Mononuclear cell (primary cell): ENCODE data around the gene EXOC4. TPM values are rescaled to one million over a fixed set of nuclear protein-coding genes. Genes with fewer than 3 reads are reported as not detected.

Experiments used
- H3K27me3 ChIP-seq: 2 replicates; pipeline ENCODE4 v1.6.0; 2011; ENCODE audit warnings: low read length, control low read depth; ENCODE audit not compliant: insufficient read depth
- H3K4me1 ChIP-seq: 2 replicates; pipeline ENCODE4 v1.5.1; 2011; ENCODE audit warnings: mild to moderate bottlenecking, low read length, control low read depth; ENCODE audit not compliant: insufficient read depth
- H3K4me3 ChIP-seq: 2 replicates; pipeline ENCODE4 v1.5.1; 2011; ENCODE audit warnings: mild to moderate bottlenecking, low read length, moderate library complexity
- H3K9me3 ChIP-seq: 2 replicates; pipeline ENCODE4 v1.5.1; 2011; ENCODE audit warnings: low read depth, mild to moderate bottlenecking, control low read depth, low read length
- total RNA-seq: library from RNA; depleted of rRNA; stranded (reverse); fragments of >200 nt; gene quantifications from one replicate; pipeline ENCODE4 v1.2.3, GENCODE V29; 2012

EXOC4 gene
- total RNA-seq, 1 donor, result 106 TPM

DNA sequence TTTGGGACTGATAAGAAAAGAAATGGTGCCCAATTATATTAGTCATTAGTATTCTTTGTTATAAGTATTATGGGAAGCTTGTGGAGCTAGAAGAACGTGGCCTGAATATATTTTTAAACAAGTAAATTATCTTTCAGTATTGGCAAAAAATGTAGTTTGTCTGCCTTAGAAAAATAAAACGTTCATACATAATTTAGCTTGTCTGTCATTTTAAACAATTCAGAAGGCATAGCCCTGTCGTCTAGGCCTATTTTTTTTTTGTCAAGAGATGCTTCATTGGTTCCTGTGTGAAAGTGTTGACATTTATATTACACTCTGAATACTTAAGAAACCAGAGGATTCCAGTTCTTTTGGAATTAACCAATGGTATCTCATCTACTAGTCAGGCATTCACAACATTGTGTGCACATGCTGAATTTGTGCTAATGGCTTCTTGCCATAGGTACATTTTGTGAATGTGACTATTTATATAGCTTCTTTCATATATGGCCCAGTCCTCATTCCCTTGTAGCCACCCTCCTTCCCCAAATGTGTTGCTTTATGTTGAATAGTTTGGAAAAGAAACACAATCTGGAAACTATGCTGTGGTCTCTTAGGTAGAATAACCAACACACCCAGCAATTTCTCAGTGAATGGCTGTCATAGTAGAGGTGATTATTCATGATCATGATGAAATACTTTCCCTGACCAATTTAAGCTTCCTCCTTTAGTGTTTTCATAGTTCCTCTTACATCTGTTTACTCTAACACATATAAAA, 435.8 kb downstream of the EXOC4 start:
- Histone ChIP-seq H3K27me3 (no peaks in the 10 kb centered on the region), H3K9me3 (no peaks in the 10 kb centered on the region), H3K4me3 (no peak overlapping the region), H3K4me1 (peaks cover 16% of the 10 kb centered on the region)

DNA sequence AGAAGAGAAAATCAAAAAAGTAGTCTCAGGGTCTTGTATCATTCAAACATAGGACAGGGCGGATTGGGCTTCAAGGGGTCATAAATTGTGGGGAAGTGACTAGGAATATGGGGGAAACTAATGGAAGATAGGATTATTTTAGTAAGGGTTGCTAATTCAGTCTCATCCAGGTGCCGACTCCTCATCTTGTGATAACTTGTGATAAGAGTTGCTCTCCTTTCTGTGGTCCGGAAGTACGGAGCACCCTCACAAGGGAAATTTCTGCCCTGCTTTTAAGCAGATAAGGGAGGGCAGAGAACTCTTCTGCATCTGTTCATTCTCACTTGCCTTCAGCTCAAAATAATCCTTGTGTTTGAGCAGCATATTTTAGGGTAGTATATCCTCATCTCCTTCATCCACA, 437.9 kb downstream of the EXOC4 start:
- H3K4me1 ChIP-seq, result peaks cover 16% of the 10 kb centered on the region
- H3K27me3 ChIP-seq, result no peaks in the 10 kb centered on the region
- H3K9me3 ChIP-seq, result no peaks in the 10 kb centered on the region

DNA sequence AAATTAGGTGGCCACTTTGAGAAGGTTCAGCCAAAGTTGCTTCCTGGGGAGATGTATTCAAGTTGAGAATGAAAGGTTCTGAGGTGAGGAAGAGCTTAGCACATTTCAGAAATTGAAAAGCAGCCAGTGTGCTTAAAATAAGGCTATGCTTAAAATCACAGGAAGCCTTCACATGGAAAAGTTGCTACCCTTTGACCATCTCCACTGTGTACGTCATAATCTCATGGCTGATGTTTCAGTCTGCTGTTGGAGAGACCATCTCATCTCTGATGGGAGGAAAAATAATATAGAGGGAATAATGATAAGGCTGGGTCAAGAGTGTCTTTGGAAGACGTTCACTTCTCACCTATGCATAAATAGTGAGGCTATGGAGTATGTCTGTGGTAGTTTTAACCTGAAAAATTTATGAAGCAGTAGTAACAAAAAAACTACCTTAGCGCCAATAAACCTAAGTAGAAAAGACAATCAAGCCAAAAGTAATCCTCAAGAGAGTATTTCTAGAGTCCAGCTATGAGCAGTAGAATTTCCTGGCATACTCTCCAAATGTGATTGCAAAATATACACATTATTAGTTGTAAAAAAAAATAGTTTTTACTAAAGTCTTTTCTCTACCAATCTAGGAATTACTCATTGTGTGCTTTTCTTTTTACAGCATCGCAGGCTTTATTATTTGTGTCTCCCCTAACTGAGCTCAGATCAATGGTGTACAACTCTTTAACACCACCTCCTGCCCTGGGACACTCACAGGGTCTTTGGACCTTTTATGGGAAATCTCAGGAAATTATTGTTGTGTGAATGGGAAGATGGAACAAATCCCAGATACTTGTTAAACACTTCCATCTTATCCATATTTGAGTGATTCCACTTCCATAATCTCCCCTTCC, 439.1 kb downstream of the EXOC4 start:
- H3K4me1 ChIP-seq, result peaks cover 16% of the 10 kb centered on the region
- H3K9me3 ChIP-seq, result no peaks in the 10 kb centered on the region
- no peak overlapping the region for H3K4me3 ChIP-seq
- H3K27me3 ChIP-seq, result no peaks in the 10 kb centered on the region

More for the DNA sequence above, 437.9 kb downstream of the EXOC4 start:
- no peak overlapping the region for H3K4me3 ChIP-seq

DNA sequence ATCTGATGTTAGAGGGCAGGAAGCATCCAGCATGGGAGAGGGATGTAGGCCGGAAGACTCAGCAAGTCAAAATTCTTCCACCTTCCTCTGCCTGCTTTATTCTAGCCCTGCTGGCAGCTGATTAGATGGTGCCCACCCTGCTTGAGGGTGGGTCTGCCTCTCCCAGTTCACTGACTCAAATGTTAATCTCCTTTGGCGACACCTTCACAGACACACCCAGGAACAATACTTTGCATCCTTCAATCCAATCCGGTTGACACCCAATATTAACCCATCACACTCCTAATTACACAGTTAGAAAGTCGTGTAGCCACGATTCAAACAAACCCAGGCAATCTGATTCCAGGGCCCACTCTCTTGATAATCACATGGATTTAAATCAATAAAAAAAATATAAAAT, 440.4 kb downstream of the EXOC4 start:
- H3K9me3 ChIP-seq, result no peaks in the 10 kb centered on the region
- H3K4me1 ChIP-seq, result peaks cover 16% of the 10 kb centered on the region
- H3K4me3 ChIP-seq, result no peak overlapping the region
- H3K27me3 ChIP-seq, result no peaks in the 10 kb centered on the region

DNA sequence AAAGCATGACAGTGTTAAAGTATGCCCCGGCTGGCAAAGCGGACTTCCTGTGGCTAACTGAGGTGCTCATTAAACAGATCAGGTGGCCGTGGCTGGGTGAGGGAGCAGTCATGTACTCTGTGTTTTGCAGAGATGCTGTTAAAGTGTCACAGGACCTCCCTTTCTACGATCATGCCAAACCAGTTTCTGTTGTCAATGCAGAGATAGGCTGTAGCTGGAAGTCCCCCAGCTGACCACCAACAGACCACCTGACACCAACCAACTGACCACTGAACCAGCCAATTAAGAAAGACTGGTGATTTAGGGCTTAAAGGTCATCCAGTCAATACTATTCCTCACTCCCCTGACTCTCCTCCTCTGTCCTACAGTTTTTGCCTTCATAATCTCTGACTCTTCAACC, 443.2 kb downstream of the EXOC4 start:
- Histone ChIP-seq H3K4me3 (no peak overlapping the region), H3K27me3 (no peaks in the 10 kb centered on the region), H3K4me1 (no peaks in the 10 kb centered on the region), H3K9me3 (no peaks in the 10 kb centered on the region)

DNA sequence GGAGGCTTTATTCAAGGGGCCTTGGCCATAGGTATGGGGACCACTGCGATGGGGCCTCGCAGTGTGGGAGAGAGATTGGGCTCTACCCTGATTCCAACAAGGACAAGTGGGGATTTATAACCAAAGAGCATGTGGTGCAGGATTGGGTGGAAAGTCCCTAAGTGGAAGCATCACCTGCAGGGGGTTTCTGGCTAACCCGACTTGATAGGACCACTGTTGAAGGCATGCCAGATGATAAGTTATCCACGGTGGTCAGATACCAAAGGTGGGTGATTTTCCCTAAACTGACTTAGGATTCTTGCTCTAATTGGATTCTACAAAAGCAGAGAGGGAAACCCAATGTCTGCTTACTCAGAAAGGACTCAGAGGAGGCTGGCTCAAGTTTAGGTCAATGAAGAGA, 444.7 kb downstream of the EXOC4 start:
- H3K4me3 ChIP-seq, result no peak overlapping the region
- no peaks in the 10 kb centered on the region for H3K27me3 ChIP-seq
- H3K9me3 ChIP-seq, result no peaks in the 10 kb centered on the region
- no peaks in the 10 kb centered on the region for H3K4me1 ChIP-seq

DNA sequence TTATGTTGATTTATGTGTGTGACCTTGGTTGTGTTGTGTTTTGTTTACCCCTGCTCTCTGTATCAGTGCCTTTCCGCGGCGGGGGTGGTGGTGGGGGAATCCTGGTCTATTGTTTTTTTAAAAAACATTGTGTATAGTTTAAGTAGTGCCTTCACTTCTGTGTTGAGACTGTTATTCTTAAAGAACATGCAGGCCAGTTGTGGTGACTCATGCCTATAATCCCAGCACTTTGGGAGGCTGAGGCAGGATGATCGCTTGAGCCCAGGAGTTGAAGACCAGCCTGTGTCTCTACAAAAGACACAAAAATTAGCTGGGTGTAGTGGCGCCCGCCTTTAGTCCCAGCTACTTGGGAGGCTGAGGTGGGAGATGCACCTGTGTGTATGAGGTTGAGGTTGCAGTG, 445.2 kb downstream of the EXOC4 start:
- Histone ChIP-seq H3K27me3 (no peaks in the 10 kb centered on the region), H3K4me3 (no peak overlapping the region)

DNA sequence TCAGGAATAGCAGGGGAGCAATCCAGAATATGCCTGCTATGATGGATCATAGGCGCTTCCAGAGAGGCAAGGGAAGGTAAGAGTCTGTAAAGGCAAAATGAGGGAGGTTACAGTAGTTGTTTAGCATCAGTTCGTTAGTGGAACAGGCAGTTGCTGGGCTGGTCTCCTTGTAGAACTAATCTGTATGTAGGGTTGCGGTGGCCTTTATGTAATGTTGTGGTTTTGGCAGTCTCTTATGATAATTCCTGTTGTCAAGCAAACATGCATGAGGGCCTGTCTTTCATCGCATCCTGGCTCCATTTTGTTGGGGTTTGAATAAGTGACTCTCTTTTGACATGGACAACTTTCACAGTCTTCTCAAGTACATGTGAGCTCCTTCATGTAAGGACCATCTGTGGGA, 446.5 kb downstream of the EXOC4 start:
- Histone ChIP-seq H3K4me3 (no peak overlapping the region), H3K4me1 (no peaks in the 10 kb centered on the region), H3K27me3 (no peaks in the 10 kb centered on the region), H3K9me3 (no peaks in the 10 kb centered on the region)

More for the DNA sequence above, 445.2 kb downstream of the EXOC4 start:
- H3K4me1 ChIP-seq, result no peaks in the 10 kb centered on the region
- H3K9me3 ChIP-seq, result no peaks in the 10 kb centered on the region

DNA sequence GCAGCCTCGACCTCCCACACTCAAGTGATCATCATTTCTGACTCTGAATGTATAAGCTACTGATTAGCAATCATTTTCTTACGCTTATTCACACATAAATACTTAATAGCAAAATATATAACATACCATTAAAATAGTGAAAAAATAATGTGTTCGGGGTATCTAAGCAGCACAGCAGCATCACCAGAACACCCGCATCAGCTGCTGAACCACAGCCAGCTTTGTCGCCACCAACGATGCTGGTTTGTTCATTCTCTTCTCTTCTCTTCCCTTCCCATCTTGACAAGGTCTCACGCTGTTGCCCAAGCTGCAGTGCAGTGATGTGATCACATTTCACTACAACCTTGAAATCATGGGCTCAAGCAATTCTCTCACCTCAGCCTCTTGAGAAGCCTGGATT, 449.2 kb downstream of the EXOC4 start:
- Histone ChIP-seq H3K9me3 (no peaks in the 10 kb centered on the region), H3K4me1 (no peaks in the 10 kb centered on the region), H3K4me3 (no peak overlapping the region), H3K27me3 (no peaks in the 10 kb centered on the region)

DNA sequence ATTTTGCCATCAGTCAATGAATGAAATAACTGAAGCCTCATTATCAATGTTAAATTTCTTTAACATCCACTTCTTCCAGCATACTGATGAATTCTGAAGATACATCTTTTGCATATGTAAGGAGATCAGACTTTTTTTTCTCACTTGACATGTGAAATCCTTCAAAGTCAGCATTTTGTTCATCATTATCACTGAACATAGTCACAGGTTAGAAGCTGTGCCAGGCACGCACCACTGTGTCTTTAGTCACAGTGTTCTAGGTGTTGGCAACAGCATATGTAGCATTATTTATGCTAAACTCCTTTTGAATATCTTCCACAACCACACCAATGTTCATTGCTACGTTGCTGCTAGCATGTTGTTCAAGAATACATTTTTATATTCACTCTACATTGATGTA, 450.1 kb downstream of the EXOC4 start:
- H3K4me3 ChIP-seq, result no peak overlapping the region
- no peaks in the 10 kb centered on the region for H3K4me1 ChIP-seq
- H3K9me3 ChIP-seq, result no peaks in the 10 kb centered on the region
- H3K27me3 ChIP-seq, result no peaks in the 10 kb centered on the region

DNA sequence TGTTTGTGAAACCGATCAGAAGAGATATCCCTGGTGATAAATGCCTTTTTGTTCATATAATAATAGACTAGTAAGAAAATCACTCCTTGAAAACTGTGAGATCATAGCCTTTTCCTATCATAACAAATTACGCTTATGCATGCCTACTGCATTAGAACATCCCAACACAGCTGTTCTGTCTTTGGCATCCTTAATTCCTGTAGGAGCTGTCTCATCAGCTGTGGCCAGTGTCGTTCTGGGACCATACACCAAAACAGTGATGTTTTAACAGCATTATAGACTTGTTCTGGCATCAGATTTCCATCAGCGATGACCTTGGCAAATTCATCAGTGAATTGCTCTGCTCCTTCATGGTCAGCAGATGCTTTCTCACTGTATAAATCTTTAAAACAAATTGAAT, 450.7 kb downstream of the EXOC4 start:
- H3K4me3 ChIP-seq, result no peak overlapping the region
- no peaks in the 10 kb centered on the region for H3K4me1 ChIP-seq
- H3K27me3 ChIP-seq, result no peaks in the 10 kb centered on the region
- H3K9me3 ChIP-seq, result no peaks in the 10 kb centered on the region

DNA sequence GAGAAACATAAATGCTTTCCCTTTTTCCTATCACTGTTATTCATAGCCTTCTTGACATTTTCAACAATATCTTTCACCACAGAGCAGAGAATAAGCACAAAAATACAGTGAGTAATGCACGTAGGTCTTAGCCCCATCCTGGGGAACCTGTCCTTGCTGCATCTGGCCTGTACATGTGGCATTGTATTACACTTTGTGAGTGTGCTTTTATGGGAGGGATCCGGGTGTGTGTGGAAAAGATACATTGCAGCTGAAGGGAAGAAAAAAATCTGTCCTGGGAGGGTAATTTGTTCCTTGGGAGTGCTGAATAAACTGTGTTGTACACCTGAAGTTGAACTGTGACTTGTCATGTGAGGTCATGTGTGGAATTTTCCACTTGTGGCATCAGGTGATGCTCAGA, 451.6 kb downstream of the EXOC4 start:
- Histone ChIP-seq H3K9me3 (no peaks in the 10 kb centered on the region), H3K4me1 (no peaks in the 10 kb centered on the region), H3K4me3 (no peak overlapping the region), H3K27me3 (no peaks in the 10 kb centered on the region)

DNA sequence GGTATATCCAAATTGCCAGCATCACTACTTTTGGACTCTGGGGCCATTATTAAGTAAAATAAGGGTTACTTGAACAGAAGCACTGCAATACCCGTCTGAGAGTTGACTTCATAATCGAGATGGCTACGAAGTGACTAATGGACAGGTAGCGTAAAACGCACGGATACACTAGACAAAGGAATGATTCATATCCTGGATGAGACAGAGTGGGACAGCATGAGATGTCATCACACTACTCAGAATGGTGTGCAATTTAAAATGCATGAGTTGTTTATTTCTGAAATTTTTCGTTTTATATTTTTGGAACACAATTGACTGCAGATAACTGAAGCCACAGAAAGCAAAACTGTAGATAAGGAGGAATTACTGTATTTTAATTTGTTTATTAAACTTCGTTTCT, 452.7 kb downstream of the EXOC4 start:
- Histone ChIP-seq H3K4me3 (no peak overlapping the region), H3K27me3 (no peaks in the 10 kb centered on the region), H3K9me3 (no peaks in the 10 kb centered on the region)

DNA sequence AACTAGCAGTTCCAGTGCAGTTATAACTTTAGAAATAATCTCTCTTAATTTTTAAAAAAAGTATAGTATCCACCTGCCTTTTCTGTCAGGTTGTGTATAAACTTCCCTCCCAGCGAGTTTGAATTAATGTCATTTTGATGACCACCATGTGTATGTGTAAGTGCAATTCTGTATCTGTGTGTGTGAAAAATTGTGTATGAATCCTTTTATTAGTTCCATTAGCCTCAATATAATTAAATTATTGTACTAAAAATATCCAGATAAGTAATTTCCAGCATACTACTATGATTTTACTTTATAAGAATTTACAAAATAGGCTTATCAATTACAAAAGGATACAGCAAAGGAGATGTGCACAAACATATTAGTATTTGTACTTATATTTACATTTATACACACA, 453.1 kb downstream of the EXOC4 start:
- Histone ChIP-seq H3K4me1 (no peaks in the 10 kb centered on the region), H3K27me3 (no peaks in the 10 kb centered on the region), H3K9me3 (no peaks in the 10 kb centered on the region), H3K4me3 (no peak overlapping the region)

More for the DNA sequence above, 452.7 kb downstream of the EXOC4 start:
- H3K4me1 ChIP-seq, result no peaks in the 10 kb centered on the region

DNA sequence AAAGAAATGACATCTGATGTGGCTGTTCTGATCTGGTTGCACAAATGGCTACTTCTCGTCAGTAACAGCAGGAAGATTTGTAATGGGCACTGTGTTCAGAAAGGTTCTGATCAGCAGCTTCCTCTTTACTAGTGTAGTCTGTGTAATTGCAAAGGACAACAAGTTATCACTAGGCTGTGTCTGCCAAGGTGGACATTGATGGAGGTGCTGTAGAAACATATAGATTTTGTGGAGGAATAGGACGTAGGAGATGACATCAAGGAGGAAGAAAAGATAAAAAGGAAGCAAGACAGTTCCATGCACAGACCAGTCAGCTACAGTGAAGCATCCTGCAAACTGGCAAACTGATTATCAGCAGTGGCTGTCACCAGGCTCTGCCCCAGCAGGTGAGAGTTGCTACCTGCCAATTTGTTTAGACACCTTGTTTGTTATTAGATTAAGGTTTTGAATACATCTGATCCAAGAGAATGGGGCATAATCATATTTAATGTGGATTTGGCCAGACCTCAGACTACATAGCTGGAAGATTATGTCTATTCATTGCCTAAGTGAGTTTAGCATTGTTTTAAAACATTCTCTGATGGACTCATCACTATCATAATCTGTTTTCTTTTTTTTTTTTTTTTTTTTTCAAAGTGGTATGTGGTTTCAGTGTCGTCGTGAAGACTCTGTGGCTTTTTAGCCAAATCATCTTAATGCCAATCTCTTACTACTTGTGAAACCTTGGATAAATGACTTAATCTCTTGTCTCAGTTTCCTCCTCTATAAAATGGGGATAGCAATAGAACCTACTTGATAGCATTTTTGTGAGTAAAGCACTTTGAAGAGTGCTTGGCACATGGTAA, 456.4 kb downstream of the EXOC4 start:
- Histone ChIP-seq H3K27me3 (no peaks in the 10 kb centered on the region), H3K4me3 (no peak overlapping the region), H3K9me3 (no peaks in the 10 kb centered on the region), H3K4me1 (no peaks in the 10 kb centered on the region)
